SK-N-SH (cell line): Measurements from ENCODE around the gene CBLIF.

Experiments used
- EZH2phosphoT487 ChIP-seq: fragments of 200-600 bp; sonication (generic); IDR thresholded peaks from 2 replicates; pipeline ENCODE4 v1.6.1; 2017; ENCODE audit warnings: low read depth, mixed run types, mild to moderate bottlenecking, antibody characterized with exemption, moderate library complexity, borderline replicate concordance
- FOXM1 ChIP-seq: IDR thresholded peaks from 2 replicates; pipeline ENCODE4 v1.4.0; 2012; ENCODE audit warnings: low read depth, mild to moderate bottlenecking
- IRF3 ChIP-seq: fragments of 150-350 bp; IDR thresholded peaks from 2 replicates; pipeline ENCODE4 v1.6.1; 2016; ENCODE audit warnings: mild to moderate bottlenecking, low read depth, low read length
- NRF1 ChIP-seq: IDR thresholded peaks from 2 replicates; pipeline ENCODE4 v1.6.1; 2012; ENCODE audit warnings: low read depth, mild to moderate bottlenecking, low read length
- TAF1 ChIP-seq: IDR thresholded peaks from 2 replicates; pipeline ENCODE4 v1.6.1; 2012; ENCODE audit warnings: low read depth, mild to moderate bottlenecking, low read length, moderate library complexity, borderline replicate concordance
- YY1 ChIP-seq: IDR thresholded peaks from 2 replicates; pipeline ENCODE4 v1.4.0; 2012; ENCODE audit warnings: low read depth, mild to moderate bottlenecking
- ZBTB33 ChIP-seq: IDR thresholded peaks from 2 replicates; pipeline ENCODE4 v1.4.0; 2012; ENCODE audit warnings: low read depth, borderline replicate concordance
- TF ChIP-seq, protein P1 (sequence below): fragments of 200-600 bp; sonication (generic); IDR thresholded peaks from 2 replicates; pipeline ENCODE4 v1.6.1; 2017; ENCODE audit warnings: antibody characterized with exemption, mild to moderate bottlenecking, moderate library complexity
- TF ChIP-seq, protein P2 (sequence below): IDR thresholded peaks from 2 replicates; pipeline ENCODE4 v1.6.1; 2012; ENCODE audit warnings: mild to moderate bottlenecking, low read depth, low read length, moderate library complexity
- TF ChIP-seq, protein P3 (sequence below): IDR thresholded peaks from 2 replicates; pipeline ENCODE4 v1.4.0; 2012; ENCODE audit warnings: low read depth, borderline replicate concordance

DNA sequence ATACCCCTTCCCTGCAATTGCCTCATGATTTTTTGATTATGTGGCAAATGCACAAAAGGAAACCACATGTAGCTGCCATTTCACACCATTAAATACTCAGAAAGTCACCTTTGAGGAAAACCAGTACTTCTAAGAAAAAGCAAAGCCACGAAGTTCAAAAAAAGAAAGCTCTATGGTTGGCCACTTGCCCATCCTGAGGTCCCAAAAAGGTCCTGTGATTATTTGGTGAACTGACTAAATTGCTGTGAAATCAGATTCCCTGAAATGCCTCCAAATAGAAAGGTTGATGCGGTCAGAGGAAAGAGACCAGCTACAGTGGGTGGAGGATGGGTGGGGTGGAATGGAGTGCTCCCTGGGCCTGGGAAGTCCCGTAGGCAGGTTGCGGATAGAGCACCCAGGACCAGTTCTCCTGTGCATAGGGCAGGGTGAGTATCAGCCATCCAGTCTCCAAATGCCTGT, 61.6 kb downstream of the CBLIF start:
- TF ChIP-seq, protein P1, sequence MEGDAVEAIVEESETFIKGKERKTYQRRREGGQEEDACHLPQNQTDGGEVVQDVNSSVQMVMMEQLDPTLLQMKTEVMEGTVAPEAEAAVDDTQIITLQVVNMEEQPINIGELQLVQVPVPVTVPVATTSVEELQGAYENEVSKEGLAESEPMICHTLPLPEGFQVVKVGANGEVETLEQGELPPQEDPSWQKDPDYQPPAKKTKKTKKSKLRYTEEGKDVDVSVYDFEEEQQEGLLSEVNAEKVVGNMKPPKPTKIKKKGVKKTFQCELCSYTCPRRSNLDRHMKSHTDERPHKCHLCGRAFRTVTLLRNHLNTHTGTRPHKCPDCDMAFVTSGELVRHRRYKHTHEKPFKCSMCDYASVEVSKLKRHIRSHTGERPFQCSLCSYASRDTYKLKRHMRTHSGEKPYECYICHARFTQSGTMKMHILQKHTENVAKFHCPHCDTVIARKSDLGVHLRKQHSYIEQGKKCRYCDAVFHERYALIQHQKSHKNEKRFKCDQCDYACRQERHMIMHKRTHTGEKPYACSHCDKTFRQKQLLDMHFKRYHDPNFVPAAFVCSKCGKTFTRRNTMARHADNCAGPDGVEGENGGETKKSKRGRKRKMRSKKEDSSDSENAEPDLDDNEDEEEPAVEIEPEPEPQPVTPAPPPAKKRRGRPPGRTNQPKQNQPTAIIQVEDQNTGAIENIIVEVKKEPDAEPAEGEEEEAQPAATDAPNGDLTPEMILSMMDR: no peak
- no peak for TF ChIP-seq ZBTB33
- TF ChIP-seq, protein P2, sequence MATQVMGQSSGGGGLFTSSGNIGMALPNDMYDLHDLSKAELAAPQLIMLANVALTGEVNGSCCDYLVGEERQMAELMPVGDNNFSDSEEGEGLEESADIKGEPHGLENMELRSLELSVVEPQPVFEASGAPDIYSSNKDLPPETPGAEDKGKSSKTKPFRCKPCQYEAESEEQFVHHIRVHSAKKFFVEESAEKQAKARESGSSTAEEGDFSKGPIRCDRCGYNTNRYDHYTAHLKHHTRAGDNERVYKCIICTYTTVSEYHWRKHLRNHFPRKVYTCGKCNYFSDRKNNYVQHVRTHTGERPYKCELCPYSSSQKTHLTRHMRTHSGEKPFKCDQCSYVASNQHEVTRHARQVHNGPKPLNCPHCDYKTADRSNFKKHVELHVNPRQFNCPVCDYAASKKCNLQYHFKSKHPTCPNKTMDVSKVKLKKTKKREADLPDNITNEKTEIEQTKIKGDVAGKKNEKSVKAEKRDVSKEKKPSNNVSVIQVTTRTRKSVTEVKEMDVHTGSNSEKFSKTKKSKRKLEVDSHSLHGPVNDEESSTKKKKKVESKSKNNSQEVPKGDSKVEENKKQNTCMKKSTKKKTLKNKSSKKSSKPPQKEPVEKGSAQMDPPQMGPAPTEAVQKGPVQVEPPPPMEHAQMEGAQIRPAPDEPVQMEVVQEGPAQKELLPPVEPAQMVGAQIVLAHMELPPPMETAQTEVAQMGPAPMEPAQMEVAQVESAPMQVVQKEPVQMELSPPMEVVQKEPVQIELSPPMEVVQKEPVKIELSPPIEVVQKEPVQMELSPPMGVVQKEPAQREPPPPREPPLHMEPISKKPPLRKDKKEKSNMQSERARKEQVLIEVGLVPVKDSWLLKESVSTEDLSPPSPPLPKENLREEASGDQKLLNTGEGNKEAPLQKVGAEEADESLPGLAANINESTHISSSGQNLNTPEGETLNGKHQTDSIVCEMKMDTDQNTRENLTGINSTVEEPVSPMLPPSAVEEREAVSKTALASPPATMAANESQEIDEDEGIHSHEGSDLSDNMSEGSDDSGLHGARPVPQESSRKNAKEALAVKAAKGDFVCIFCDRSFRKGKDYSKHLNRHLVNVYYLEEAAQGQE: no peak
- TF ChIP-seq YY1: no peak
- no peak for TF ChIP-seq NRF1
- no peak for TF ChIP-seq IRF3
- no peak for TF ChIP-seq EZH2phosphoT487
- no peak for TF ChIP-seq TAF1
- TF ChIP-seq, protein P3, sequence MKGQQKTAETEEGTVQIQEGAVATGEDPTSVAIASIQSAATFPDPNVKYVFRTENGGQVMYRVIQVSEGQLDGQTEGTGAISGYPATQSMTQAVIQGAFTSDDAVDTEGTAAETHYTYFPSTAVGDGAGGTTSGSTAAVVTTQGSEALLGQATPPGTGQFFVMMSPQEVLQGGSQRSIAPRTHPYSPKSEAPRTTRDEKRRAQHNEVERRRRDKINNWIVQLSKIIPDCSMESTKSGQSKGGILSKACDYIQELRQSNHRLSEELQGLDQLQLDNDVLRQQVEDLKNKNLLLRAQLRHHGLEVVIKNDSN: no peak
- no peak for TF ChIP-seq FOXM1
